Activated T-cell treated with anti-CD3 and anti-CD28 coated beads, Interleukin-2, amount 50 U/mL, for 1 hour (primary cell): ENCODE data around the gene CAMK2G.
A peak's percentile ranks its signal among the peaks of the same experiment; 100 is the strongest.

Experiments
- DNase-seq: peaks from one replicate; pipeline ENCODE4 v3.0.0-alpha.2; 2020

The CAMK2G gene

DNA sequence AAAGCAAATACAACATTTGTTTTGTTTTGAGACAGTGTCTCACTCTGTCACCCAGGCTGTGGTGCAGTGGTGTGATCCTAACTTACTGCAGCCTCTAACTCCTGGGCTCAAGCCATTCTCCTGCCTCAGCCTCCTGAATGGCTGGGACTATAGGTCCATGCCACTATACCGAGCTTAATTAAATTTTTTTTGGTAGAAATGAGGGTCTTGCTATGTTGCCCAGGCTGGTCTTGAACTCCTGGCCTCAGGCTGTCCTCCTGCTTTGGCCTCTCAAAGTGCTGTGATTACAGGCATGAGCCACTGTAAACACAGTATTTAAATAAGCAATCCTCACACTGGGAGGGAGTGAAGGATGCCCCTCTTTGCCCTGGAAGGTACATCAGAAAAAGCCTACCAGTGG, 4.0 kb upstream of the CAMK2G start:
- DNase-seq = no peak

DNA sequence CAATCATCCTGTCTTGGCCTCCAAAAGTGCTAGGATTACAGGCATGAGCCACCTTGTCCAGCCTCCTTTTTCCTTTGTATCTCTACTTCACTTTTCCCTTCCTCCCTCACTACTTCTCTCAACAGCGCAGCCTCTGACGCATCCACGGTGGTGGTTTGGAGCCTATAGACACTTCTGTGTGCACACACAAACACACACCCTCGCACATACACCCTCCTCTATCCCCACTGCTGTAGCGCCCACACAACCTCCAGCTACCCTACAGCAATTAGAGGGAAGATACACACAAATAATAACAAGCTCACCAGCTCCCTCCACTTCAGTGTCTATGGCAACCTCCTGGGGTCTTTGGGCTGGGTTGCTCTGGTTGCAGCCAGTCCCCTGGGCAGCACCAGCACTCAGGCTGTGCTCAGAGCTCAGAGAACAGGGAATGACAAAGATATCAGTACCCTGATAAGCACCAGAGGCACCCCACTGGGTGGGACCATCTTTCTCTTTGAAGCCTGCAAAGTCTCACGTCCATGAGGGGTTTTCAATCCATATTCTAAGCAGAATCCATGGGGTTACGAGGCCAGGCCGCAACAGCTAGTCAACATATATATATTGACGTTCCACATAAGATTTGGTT, 3.3 kb upstream of the CAMK2G start:
- DNase-seq = no peak

DNA sequence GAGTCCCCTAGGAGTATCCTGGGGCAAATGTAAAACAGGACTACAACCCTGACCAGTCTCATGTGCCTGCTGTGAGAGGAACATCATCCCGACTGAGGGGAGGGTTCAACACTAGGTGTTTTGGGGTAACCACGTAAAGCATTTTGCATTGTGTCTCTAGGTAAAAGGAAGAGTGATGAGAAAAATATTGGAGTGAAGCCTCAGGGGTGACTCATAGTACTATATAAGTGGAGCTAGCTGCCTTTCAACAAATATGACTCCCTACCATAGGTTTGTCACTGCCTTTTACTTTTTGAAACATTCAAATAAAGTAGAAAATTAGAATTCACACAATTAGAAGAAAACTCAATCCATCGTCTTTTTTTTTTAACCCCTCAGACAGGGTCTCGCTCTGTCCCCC, 2.6 kb upstream of the CAMK2G start:
- DNase-seq = no peak

DNA sequence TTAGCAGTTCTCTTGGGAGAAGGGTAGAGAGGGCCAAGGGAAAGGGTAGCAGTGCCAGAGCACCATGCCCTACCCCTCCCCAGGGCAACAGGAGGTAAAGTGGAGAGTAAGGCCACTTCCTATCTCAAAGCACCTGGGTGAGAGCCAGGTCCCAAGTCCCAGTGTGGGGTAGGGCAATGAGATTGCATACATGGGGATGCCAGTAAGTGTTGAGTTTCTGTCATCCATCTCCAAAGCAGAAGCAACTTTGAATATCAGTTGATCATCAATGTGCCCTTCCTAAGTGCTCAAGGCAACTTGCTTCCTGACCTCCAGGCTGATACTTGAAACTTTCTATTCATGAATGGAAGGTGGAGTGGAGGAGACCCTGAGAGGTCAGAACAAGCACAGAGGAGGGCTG, 2.2 kb upstream of the CAMK2G start:
- DNase-seq = no peak

DNA sequence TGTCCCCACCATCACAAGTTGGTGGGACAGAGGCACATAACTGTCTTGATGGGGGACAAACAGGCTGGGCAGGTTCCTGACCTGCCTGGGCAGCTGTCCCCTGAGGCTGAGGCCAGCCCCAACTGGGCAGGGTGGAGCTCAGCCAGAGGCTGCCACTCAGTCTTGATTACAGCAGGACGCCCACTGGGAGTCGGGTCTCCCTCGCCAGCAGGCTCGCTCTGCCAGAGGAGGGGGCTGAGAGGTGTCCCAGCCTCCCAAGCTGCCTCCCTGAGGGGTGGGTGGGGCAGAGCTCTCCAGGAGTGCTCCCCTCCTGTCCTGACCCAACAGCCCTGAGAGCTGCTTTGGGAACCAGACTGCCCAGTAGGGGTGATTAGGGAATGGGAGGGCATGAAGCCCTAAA, 1.8 kb upstream of the CAMK2G start:
- DNase-seq = no peak

DNA sequence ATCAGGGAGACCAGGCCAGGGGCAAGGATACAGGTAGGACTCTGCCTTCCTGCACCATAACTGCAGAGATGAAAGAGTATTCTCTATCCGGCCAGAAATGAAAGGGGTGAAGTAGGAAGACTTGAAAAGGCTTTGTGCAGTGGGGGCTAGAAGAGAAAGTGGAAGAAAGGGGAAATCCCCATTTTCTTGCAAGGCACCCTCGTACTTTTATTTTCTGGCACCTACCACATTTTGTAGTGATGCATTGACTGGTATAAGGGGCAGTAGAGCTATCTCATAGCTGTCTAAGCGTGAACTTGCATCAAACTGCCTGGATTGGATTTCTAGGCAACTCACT, 752 bp upstream of the CAMK2G start:
- no peak for DNase-seq

DNA sequence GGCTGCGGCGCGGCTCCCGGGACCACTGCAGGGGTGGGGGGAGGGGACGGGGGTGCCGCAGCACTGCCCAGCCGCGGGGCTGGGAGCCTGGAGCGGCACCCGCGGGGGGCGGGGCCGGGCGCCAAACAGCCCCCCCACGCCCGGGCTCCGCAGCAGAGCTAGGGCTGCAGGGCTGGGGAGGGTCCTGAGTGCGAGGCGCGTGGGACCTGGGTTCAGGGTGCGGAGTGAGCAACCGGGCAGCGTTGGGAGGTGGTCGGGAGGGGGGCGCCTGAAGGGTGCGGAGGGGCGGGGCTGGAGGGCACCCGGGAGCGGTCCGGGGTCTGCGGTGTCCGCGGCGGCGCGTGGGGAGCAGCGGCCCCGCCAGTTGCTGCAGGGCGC, 528 bp downstream of the CAMK2G start:
- no peak for DNase-seq

DNA sequence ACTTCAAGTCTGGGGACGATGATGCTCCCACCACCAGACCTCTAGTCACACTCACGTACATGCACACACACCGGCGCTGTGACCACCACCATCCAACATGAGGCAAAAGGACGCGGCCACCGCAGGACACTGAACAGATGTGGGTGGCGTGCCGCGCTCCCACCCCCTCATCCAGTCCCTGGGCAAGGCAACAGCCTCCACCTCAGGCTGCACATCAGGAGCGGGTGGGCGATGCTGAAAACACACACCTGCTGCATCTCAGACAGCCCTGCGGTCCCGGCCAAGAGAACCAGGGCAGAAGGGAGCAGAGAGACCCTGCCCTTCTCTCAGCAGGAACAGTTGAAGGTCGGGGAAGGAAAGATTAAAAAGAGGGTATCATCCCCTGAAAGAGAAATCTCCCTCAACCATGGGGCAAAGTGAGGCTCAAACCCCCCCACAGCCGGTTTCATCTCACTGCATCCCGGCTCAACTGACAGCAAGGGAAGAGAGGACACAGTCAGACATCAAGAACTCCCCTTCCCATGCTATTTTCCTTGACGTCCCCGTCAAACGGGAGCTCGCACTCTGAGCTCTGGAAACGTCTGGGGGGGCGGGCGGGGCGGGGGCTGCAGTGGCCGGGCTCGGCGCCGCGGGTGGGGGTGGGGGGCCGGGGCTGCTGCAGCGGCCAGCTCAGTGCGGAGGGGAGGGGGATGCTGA, 1.1 kb downstream of the CAMK2G start:
- DNase-seq = no peak

DNA sequence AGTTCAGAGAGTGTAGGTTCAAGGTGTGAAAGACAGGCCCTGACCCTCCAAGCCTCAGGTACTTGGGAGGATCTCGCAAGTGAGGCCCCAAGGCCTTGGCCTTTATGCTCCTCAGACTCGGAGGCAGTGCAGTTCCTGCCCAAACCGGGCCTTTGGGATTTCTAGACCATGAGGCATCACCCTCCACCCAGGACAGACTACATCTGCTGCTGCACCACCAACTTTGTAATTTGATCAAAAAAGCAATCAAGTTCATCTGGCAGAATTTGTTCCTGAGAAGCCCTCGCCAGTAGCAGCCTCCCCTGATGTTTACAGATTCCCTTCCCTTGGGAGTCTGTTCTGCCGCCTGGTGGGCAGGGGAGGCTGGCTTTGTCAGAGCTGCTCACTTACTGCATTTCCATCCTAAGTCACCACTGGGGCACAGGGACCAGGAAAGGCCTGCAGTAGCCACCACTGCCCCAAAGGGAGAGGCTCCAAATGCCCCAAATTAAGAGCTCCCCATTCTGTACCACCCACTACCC, 2.1 kb downstream of the CAMK2G start:
- no peak for DNase-seq

DNA sequence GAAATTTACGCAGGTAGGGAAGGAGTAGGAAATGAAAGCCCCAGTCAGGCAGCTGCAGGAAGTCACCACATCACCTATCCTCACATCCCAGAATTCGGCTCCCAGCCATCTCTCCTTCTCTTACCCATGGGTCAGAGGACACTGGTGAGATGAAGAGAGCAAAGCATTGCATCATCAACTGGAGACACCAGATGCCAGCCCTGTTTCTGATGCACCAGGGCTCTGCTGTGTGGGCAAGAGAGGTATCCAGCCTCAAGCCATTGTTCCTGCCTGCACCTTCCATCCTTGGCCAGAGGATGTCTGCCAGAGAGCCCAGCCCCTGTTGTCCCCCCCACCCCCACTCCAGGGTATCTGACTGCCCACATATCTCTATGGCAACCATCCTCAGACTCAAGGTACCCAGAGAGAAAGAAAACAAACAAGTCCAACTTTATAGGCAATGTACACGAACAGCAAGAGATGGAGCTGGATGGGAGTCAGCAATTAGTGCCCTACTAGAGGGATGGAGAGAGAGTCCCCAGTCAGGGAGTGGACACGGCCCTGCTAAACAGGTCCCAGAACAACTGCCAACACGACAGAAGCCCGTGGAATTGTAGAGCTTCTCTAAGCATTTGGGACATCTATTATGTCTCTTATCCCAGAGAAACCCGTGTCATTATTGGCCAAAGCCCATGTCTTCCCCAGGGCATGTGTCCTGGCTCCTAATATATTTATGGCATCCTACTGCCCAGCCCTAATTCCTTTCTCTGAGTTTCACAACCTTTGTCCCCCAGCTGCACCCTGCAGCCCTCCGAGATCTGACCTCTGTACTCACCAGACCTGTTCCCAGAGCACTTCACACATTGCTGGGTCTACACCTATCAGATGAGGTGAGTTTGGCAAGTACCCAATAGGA, 2.8 kb downstream of the CAMK2G start:
- no peak for DNase-seq

DNA sequence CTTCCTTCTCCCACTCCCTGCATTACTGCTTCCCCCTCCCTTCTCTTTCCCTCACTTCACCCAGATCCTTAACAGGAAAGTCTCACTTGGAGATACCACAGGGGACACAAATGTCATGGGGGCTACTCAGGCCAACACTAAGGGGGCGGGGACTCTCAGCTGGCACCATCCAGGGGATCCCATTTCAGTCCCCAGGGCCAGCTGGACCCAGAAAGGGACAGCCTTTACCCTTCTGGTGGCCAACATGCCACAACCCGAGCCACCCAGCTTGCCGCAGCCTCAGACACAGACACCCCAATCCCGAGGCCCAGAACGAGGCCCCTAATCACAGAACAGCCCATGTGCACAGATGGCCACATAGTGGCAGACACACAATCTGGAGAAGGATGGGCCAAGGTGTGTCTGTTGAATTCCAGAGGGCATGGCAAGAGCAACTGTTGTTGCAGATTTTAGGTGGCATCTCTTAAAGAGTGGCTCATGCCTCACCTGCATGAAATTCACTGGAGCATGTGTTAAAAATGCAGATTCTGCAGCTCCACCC, 5.6 kb downstream of the CAMK2G start:
- no peak for DNase-seq

DNA sequence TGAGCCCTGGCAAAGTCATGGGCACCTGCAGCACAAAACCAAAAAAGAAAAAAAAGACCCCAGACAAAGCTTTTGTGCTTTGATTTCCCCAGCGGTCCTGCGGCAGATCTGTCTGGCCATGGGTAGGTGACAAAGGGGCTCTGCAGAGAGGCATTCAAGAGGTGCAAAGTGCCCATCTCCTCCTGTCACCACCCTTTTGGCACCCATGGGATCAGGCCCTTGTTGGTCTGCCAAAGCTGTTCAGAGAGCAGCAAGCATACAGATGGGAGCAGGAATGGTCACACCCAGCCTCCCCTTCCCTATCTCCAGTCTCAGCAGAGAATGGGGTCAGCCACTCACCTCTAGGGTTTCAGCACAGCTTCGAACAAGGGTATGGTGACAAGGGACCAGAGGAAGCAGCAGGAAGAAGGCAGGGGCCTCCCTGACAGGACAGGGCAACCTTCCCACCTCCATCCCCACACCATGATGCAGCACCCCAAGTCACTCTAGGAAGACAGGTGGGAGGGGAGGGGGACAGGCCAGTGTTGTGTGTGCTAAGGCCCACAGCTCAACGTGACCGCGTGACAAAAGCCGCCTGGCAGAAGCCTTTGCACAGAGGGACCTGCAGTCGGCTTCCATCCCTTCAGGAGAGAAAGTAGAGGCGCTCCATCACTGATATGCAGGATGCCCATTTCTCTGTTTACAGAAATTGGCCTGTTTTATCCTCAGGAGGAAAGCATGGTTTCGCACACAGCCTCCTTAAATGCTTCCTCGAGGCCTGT, 6.3 kb downstream of the CAMK2G start:
- no peak for DNase-seq

DNA sequence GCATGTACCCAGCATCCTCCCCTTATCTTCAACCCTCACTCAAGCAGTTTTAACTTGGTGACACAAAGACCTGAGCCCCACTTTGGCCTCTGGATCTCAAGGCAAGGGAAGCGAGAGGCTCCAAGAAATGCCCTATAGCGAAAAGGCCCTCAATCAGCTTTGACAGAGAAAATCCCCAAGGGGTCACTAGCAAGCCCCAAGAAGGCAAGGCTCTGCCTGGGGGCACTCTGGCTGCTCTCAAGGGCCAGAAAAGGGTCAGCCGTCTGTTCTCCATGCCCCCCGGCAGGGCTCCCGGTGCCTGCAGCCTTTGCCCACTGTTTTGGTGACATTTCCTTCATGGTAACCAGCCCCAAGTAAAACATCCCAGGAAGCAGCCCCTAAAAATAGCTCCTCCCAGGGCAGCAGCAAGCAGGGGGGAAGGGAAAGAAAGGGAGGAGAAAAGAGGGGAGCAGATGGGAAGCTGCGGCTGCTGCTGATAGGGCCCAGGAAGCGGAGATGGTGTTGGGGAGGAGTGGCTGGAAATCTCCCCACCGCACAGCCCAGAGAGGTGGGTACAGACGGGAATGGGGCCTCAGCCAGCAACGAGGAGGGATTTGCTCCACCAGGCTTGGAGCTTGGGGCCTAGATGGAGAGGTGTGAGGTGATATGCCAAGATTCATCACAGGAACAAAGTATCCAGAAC, 7.1 kb downstream of the CAMK2G start:
- no peak for DNase-seq

DNA sequence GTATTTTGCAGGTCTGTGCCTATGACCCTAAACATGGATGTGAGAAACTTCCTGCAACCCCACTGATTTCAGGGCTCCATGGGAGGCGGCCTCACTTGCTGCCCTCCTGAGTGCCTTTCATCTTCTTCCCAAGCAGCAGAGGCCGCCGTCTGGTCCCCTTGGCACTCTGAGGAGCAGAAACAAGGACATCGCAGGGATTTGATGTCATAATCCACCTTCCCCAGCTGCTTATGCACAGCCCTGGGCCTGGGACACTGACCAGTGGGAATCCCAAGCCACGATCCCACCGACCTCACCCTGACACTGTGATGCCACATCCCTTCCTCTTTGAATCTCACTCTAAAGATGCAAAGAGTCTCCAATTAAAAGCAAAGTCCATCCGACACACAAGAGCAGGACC, 7.7 kb downstream of the CAMK2G start:
- DNase-seq = no peak

DNA sequence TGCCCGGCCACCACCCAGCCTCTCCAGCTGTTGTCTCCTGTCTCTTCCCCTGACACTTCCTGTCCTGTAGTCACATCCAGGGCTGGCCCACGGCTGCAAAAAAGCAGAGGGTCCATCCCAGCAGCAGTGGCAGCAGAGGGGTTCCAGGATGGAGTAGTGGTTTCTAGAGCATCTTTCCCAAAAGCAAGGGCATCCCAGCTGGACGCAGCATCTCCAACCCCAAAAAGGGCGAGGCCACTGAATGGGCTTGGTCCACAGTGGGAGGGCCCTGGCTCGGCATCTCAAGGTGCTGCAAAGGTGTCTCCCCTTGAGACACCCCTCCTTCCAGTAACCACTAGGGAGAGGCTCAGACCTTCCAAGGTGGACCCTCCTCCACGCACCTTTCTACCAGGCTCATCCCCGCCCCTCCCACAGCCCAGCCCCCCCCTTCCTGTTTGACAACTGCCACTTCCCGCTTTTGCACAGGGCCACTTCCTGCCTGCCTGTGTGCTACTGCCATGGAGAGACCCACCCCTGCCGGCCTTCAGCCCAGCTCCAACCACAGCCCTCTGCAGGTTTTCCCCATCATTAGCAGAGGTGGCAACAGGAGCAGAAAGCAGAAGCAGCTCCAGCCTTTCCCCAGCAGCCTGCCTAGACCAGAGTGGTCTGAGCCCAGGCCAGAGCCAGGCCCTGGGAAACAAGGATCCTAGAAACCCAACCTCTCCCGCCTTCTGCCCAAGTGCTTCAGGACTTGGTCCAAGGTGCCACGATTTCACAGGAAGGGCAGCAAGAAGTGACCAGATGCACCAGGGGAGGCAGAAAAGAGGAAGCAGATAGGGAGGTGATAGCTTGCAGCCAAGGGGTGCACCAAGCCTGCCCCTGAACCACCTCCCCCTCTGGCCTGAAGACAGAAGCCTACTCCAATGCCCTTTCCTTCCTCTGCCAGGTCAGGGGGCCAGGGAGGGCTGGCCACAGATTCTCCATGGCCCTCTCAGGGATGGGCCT, 8.6 kb downstream of the CAMK2G start:
- peak; percentile 42 for DNase-seq

DNA sequence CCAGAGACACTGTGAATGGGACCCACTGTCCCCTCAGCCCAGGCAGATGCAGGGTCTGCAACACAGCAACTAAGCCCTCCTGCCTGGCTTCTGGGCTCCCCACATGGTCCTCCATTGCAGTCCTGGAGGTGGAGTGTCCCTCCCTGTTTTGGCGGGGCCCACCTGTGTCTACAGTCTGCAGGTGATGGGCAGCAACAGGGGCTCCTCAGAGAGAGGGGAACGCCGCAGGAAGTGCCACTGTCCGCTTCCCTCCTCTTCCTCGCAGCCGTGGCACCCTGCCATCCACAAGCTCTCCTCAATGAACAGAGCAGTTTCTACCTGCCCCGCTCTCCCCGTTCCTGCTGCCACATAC, 9.3 kb downstream of the CAMK2G start:
- DNase-seq = no peak

DNA sequence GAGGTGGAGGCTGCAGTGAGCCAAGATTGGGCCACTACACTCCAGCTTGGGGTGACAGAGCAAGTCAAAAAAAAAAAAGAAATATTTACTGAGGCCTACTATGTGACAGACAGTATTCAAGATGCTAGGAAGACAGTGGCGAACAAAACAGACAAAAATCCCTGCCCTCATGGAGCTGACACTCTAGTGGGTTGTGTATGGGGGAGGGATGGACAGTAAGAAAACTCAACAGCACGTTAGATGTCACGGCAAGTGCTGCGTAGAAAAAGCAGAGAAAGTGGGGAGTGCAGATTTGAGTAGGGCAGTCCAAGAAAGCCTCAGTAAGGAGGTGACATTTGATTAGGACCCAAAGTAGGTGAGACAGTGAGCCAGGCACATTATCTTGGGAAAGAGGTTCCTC, 10.1 kb downstream of the CAMK2G start:
- DNase-seq = no peak

DNA sequence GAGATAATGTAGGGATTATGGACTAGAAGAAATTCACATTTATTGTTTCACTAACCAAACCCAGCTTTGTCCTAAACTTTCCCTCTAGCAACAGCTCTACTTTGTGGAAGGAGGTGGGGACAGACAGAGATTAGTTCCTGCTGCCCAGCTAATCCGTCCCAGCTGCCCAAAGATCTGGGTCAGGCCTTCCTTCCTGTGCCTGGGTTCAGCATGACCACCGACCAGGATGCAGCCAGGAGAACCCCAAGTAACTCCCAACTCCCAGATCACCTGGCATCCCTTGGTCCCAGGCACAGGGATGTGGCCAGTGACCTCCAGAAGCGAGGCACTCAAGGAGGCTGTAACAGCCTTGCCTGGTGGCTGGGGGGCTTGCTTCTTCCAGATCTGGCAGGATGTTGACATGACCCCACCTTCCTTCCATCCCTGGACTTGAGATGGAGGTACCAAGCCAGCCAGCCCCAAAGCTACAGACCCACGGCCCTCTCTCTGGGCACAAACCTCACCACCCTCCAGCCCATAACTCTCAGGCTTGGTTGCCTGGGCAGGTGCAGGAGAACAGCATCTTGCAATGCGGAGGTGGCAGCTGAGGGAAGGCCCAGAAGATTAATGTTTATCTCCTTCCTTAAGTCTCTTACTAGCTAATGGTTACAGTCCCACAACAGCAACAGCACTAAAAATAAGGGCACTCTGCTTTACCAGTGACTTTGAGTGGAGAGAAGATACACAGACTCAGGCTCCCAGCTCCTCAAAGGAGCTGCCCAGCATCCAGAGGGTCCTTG, 11.1 kb downstream of the CAMK2G start:
- DNase-seq = no peak

DNA sequence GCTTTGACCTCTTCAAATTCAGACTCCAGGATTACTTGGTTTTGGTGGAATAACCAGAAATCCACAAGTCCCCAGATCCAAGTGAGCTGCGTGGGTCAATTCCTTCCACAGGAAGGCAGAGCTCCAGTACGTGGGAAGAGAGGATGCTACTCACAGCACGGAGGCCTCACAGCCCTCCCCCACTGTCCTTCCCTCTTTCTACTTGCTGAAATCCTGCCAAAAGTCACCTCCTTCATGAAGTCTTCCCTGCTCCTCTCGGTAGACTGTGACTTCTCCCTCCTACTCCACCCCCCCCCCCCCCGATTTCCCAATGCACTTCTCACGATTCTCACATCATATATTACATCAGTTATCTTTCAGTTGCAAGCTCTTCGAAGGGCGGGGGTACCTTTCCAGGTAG, 12.3 kb downstream of the CAMK2G start:
- DNase-seq = no peak

DNA sequence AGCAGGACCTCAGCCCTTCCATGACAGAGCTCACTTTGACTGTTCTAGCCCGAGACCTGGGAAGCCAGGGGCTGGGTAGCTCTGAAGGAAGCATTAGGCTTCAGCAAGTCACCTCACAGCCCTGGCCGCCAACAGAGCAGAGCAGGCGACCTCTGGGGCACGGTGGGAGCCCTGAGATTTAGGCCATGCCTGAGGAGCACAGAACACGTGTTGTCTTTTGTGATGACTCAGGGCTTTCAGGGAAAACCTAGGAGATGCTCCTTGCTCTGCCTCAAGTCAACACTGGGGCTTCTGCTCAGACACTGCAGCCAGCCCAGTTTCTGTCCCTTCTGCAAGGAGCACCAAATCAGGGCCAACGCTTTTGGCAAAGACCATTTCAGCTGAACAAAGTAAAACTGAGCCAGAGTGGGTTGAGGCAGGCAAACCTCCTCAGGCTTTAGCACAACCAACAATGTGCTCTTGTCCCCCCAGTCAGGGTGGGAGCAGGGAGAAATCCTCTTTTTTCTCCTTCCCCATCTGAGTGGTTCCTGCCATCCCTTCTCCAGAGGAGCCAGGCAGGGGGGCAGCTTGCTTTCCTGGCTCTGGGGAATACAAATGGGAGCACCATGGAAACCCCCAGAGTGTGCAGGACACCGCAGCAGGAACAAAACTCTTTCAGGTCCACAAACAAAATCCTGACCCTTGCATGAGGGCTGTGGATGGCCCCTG, 14.4 kb downstream of the CAMK2G start:
- DNase-seq = no peak
